PC-3 (cell line): Measurements from ENCODE around the gene PSMD2. TPM values are rescaled to one million over a fixed set of nuclear protein-coding genes. Genes with fewer than 3 reads are reported as not detected.

ENCODE experiments used
- ATAC-seq: fragments of 200-7000 bp; cut with Tn5 transposase; 2 replicates; pipeline ENCODE4 v1.9.1; 2020; ENCODE audit warnings: mild to moderate bottlenecking, moderate library complexity
- Bru-seq: library from RNA; stranded (reverse); fragments of 400-500 nt; gene quantifications from one replicate; lab custom pipeline; 2021; lab: Mats Ljungman, UMichigan
- BruChase-seq, 2 experiments: library from RNA; stranded (reverse); fragments of 400-500 nt; gene quantifications; one replicate each; lab custom pipeline; 2021; lab: Mats Ljungman, UMichigan
- BruUV-seq: library from RNA; stranded (reverse); fragments of 400-500 nt; replicated peaks from 2 replicates; lab custom pipeline; 2021; lab: Mats Ljungman, UMichigan
- CTCF ChIA-PET: fragments of 300-600 bp; sonication (Branson Sonifier 250); formaldehyde crosslinking; loops from one replicate; lab custom pipeline; 2022; ENCODE audit warnings: antibody characterized with exemption; lab: Charles Lee
- POLR2A ChIA-PET: fragments of 300-600 bp; sonication (Branson Sonifier 250); formaldehyde crosslinking; loops from one replicate; lab custom pipeline; 2022; ENCODE audit warnings: antibody characterized with exemption; ENCODE audit not compliant: unreplicated experiment; lab: Charles Lee
- DNase-seq: peaks from one replicate; pipeline ENCODE4 v3.0.0-alpha.2; 2015
- H2AFZ ChIP-seq: fragments of 300-600 bp; sonication (generic); 2 replicates; pipeline ENCODE4 v1.6.0; 2016; ENCODE audit warnings: antibody characterized with exemption, low read length
- H3F3A ChIP-seq: fragments of 300-600 bp; sonication (generic); one replicate; pipeline ENCODE4 v1.6.0; 2017; ENCODE audit warnings: antibody characterized with exemption, low read length, control low read depth, mild to moderate bottlenecking; ENCODE audit not compliant: unreplicated experiment
- H3K27ac ChIP-seq: fragments of 300-600 bp; sonication (generic); 2 replicates; pipeline ENCODE4 v1.5.1; 2016; ENCODE audit warnings: mild to moderate bottlenecking, low read length
- H3K27me3 ChIP-seq: fragments of 300-600 bp; sonication (generic); 2 replicates; pipeline ENCODE4 v1.6.1; 2016; ENCODE audit warnings: low read length, mixed read lengths
- H3K36me3 ChIP-seq: fragments of 300-600 bp; sonication (generic); 2 replicates; pipeline ENCODE4 v1.6.1; 2016; ENCODE audit warnings: low read depth, mixed run types, low read length, mixed read lengths
- H3K4me1 ChIP-seq: fragments of 300-600 bp; sonication (generic); 2 replicates; pipeline ENCODE4 v1.5.1; 2016; ENCODE audit warnings: low read length; ENCODE audit not compliant: insufficient read depth
- H3K4me2 ChIP-seq: fragments of 300-600 bp; sonication (generic); 2 replicates; pipeline ENCODE4 v1.6.0; 2016; ENCODE audit warnings: low read length
- H3K4me3 ChIP-seq: fragments of 300-600 bp; sonication (generic); 2 replicates; pipeline ENCODE4 v1.5.1; 2016; ENCODE audit warnings: mild to moderate bottlenecking, low read length, mixed read lengths
- H3K79me2 ChIP-seq: fragments of 300-600 bp; sonication (generic); 2 replicates; pipeline ENCODE4 v1.6.1; 2017; ENCODE audit warnings: low read length, mixed read lengths
- H3K9ac ChIP-seq: fragments of 300-600 bp; sonication (generic); 2 replicates; pipeline ENCODE4 v1.6.0; 2016; ENCODE audit warnings: mild to moderate bottlenecking, low read length
- H3K9me2 ChIP-seq: fragments of 300-600 bp; sonication (generic); replicated peaks from 2 replicates; pipeline ENCODE4 v1.6.1; 2016; ENCODE audit warnings: mixed run types, low read length, mixed read lengths
- H3K9me3 ChIP-seq: fragments of 300-600 bp; sonication (generic); 2 replicates; pipeline ENCODE4 v1.6.1; 2016; ENCODE audit warnings: low read length, mixed read lengths
- H4K20me1 ChIP-seq: fragments of 300-600 bp; sonication (generic); 2 replicates; pipeline ENCODE4 v1.6.1; 2016; ENCODE audit warnings: low read length, mixed read lengths
- EZH2 ChIP-seq: fragments of 300-600 bp; sonication (generic); IDR thresholded peaks from one replicate; pipeline ENCODE4 v1.6.1; 2017; ENCODE audit warnings: antibody characterized with exemption, mild to moderate bottlenecking, low read length; ENCODE audit not compliant: unreplicated experiment
- EZH2phosphoT487 ChIP-seq: fragments of 300-600 bp; sonication (generic); IDR thresholded peaks from 2 replicates; pipeline ENCODE4 v1.6.1; 2018; ENCODE audit warnings: mild to moderate bottlenecking, antibody characterized with exemption, low read length, borderline replicate concordance
- intact Hi-C: fragments of 100-400 bp; cut with micrococcal nuclease; formaldehyde crosslinking; loops from 2 replicates; pipeline ENCODE4 v1.9.0; 2023
- long read RNA-seq: library from polyadenylated mRNA; unstranded; transcript quantifications from one replicate; pipeline ENCODE4 v2.0.0, GENCODE V29; 2021; ENCODE audit not compliant: unreplicated experiment
- total RNA-seq: library from RNA; depleted of rRNA; stranded (reverse); fragments of >200 nt; gene quantifications from 2 replicates; pipeline ENCODE4 v1.2.3, GENCODE V29; 2014; rRNA removed
- TF ChIP-seq, protein P1 (sequence below): fragments of 300-600 bp; sonication (generic); conservative IDR thresholded peaks from 2 replicates; pipeline ENCODE4 v1.5.1; 2017; ENCODE audit warnings: antibody characterized with exemption, low read depth, mild to moderate bottlenecking, low read length

Gene PSMD2
- 1,057 and 1,393 TPM in 2 replicates for total RNA-seq
- percentile 96 among the genes with signal in this experiment for Bru-seq, nascent RNA
- percentile 99 among the genes with signal in this experiment for BruChase-seq, experiment 1, labeled RNA remaining after a 6-hour chase
- BruChase-seq, experiment 2, labeled RNA remaining after a 2-hour chase = percentile 98 among the genes with signal in this experiment
- long read RNA-seq, transcript PSMD2-201 (21 exons, 3,449 nt) = major isoform, 1,233 of 1,728 reads
- long read RNA-seq, partial matches to known transcripts = 301 of 1,728 reads
- long read RNA-seq, other reads (novel, unspliced or antisense) = 193 of 1,728 reads

DNA sequence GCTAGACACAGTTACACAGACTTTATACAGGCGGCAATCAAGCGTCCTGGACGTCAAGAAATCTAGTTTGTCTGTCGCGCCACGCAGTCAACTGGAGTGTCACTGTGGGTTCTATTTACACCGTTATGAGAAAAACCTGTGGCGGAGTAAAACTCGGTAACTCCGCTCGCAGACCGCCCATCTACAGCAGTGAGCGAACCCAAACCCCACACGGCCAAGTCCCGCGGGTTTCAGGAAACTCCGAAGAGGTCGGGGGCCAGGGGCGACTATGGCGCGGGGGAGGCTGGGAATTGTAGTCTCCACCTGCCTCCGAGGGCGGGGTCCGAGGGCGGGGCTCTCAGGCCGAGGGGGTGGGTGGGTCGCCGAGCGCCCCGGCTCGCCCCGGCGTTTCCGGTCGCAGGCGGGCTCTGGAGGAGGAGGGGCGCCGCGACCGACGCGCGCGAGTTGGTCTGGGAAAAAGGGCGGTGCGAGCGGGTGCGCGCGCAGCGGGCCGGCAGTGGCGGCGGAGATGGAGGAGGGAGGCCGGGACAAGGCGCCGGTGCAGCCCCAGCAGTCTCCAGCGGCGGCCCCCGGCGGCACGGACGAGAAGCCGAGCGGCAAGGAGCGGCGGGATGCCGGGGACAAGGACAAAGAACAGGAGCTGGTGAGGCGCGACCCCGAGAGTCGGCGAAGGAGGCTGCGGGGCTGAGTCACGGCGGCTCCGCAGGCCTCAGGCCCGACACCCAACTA, at the start of gene PSMD2:
Gene PSMD2, plus strand, starts transcription at position 483 of the 729 bp plus-strand sequence. Its CDS starts 26 bp downstream, at position 509.
- intact Hi-C loops = loop anchor here (1.0 to 2.0 kb wide), 4 partner anchors 15 to 125 kb away; partner anchors contain the start of genes ALG3, AP2M1, EEF1AKMT4 and EIF4G1
- ChIA-PET POLR2A (interaction anchor here (0.6 kb wide), 1 partner anchor 55 kb away, joined by 3 read pairs; no protein-coding TSS in a partner anchor), CTCF (no interaction called here)
- Histone ChIP-seq H3K4me2 (peak within 1 kb of the TSS; percentile 94), H3K4me3 (peak within 1 kb of the TSS; percentile 100), H4K20me1 (peaks cover 35% of the 10 kb centered on the region), H3F3A (no peaks in the 10 kb centered on the region), H3K9ac (peak within 1 kb of the TSS; percentile 98), H3K4me1 (peaks cover 20% of the 10 kb centered on the region), H3K27me3 (no peaks in the 10 kb centered on the region), H3K9me2 (no peaks in the 10 kb centered on the region), H3K27ac (peak within 1 kb of the TSS; percentile 80), H3K79me2 (peaks cover 49% of the 10 kb centered on the region), H3K9me3 (no peaks in the 10 kb centered on the region), H3K36me3 (peaks cover 36% of the 10 kb centered on the region), H2AFZ (peak within 1 kb of the TSS; percentile 98)
- TF ChIP-seq EZH2 = no peak
- TF ChIP-seq EZH2phosphoT487 = no peak
- TF ChIP-seq, protein P1, sequence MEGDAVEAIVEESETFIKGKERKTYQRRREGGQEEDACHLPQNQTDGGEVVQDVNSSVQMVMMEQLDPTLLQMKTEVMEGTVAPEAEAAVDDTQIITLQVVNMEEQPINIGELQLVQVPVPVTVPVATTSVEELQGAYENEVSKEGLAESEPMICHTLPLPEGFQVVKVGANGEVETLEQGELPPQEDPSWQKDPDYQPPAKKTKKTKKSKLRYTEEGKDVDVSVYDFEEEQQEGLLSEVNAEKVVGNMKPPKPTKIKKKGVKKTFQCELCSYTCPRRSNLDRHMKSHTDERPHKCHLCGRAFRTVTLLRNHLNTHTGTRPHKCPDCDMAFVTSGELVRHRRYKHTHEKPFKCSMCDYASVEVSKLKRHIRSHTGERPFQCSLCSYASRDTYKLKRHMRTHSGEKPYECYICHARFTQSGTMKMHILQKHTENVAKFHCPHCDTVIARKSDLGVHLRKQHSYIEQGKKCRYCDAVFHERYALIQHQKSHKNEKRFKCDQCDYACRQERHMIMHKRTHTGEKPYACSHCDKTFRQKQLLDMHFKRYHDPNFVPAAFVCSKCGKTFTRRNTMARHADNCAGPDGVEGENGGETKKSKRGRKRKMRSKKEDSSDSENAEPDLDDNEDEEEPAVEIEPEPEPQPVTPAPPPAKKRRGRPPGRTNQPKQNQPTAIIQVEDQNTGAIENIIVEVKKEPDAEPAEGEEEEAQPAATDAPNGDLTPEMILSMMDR = no peak
- BruUV-seq = no TSS peak
- ATAC-seq (peak; percentile 89), DNase-seq (peak; percentile 97)

DNA sequence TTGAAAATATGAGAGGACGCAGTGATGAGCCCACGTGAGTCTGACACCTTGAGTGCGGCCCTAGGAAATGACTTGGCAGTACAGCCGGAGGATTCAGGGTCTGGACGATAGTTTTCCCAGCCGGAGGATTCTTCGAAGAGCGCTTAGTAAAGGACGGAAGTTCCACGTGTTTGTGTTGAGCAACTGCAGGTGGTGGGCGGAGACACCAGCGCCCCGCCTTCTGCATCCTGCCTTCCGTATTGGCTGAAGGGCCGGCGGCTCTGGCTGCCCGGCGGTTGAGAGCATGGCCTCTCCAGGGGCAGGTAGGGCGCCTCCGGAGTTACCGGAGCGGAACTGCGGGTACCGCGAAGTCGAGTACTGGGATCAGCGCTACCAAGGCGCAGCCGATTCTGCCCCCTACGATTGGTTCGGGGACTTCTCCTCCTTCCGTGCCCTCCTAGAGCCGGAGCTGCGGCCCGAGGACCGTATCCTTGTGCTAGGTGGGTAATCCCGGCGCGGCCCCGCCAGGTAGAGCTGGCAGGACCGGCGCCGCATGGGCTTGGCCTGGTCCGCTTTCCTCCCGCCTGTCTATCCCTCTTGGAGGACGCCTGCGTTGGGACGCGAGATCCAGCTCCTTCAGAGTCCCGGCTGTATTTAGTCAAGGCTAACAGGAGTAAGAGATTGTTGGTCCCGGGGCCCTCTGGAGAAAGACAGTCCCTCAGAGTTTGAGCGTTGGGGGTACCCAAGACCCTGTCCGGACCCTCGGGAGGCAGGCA, 49.5 kb upstream of the PSMD2 start, which contains the start of gene EEF1AKMT4:
Gene EEF1AKMT4, plus strand, starts transcription at position 261 of the 755 bp plus-strand sequence. Its CDS starts 23 bp downstream, at position 284.
- Histone ChIP-seq H3K4me2 (peak within 1 kb of the TSS; percentile 99), H3K4me3 (peak within 1 kb of the TSS; percentile 96), H4K20me1 (no peaks in the 10 kb centered on the region), H3K79me2 (peaks cover 56% of the 10 kb centered on the region), H3K9me2 (no peaks in the 10 kb centered on the region), H3K27ac (peak within 1 kb of the TSS; percentile 93), H3K36me3 (peaks cover 6% of the 10 kb centered on the region; the same call in 1 of the 2 replicates), H3F3A (no peaks in the 10 kb centered on the region), H3K27me3 (no peaks in the 10 kb centered on the region), H2AFZ (peak within 1 kb of the TSS; percentile 97), H3K9me3 (no peaks in the 10 kb centered on the region), H3K4me1 (no peaks in the 10 kb centered on the region; the same call in 1 of the 2 replicates), H3K9ac (peak within 1 kb of the TSS; percentile 98)
- peak; percentile 91 for ATAC-seq
- TF ChIP-seq EZH2phosphoT487 = no peak
- TF ChIP-seq, protein P1 = peak; percentile 44
- no peak for TF ChIP-seq EZH2
- intact Hi-C loops = loop anchor here (1.0 to 2.0 kb wide), 4 partner anchors 49 to 104 kb away; partner anchors contain the start of genes ABCF3, AP2M1 and PSMD2
- DNase-seq = peak; percentile 98
- TSS peak; percentile 57 for BruUV-seq
- ChIA-PET POLR2A (no interaction called here), CTCF (interaction anchor here (0.6 to 0.8 kb wide), 3 partner anchors 22 to 115 kb away, joined by 3 to 6 read pairs (median 3); no protein-coding TSS in a partner anchor)
